ENCODE data around the gene GRPR.

GRCh38 chrX:16167181-16167580 is 43.8 kb downstream of the GRPR start, which contains the start of gene MAGEB17:
- TF ChIP-seq POLR2AphosphoS5 (IDR thresholded peaks at IDR 0.05; ENCODE audit: low read depth, low read length): no peak
- no peak for TF ChIP-seq REST (IDR thresholded peaks at IDR 0.05; ENCODE audit: insufficient read depth in 1 of 2, low read depth in 2 of 2, low read length in 2 of 2)
